AG04450 (cell line): ENCODE data around the gene NPAS1. TPM values are rescaled to one million over a fixed set of nuclear protein-coding genes. Genes with fewer than 3 reads are reported as not detected.

ENCODE experiments used
- CTCF ChIA-PET: fragments of 300-600, 350-600 bp; formaldehyde crosslinking; extraction: SDS; loops from one replicate; lab custom pipeline; 2022; ENCODE audit warnings: antibody characterized with exemption, inconsistent platforms; lab: Charles Lee
- POLR2A ChIA-PET: fragments of 350-600 bp; formaldehyde crosslinking; extraction: SDS; loops from one replicate; lab custom pipeline; 2021; ENCODE audit warnings: antibody characterized with exemption, inconsistent platforms; lab: Yijun Ruan, JAX
- DNase-seq: peaks from one replicate; pipeline ENCODE4 v3.0.0-alpha.2; 2011; ENCODE audit warnings: low read depth, low spot score
- H3K27ac ChIP-seq: one replicate; pipeline ENCODE4 v1.5.1; 2012; ENCODE audit warnings: low read depth, low read length, control low read depth
- H3K27me3 ChIP-seq: one replicate; pipeline ENCODE4 v1.6.0; 2012; ENCODE audit warnings: low read length; ENCODE audit not compliant: control insufficient read depth, insufficient read depth
- H3K4me3 ChIP-seq: 2 replicates; pipeline ENCODE4 v1.5.1; 2011; ENCODE audit warnings: mild to moderate bottlenecking, low read depth, low read length, control low read depth
- H3K9me3 ChIP-seq: 2 replicates; pipeline ENCODE4 v1.5.1; 2012; ENCODE audit warnings: low read length; ENCODE audit not compliant: control insufficient read depth, insufficient read depth
- CTCF ChIP-seq: IDR thresholded peaks from 2 replicates; pipeline ENCODE4 v1.5.1; 2011; ENCODE audit warnings: low read depth, low read length, control low read depth, inconsistent platforms
- polyA plus RNA-seq: library from polyadenylated mRNA; depleted of rRNA; stranded (reverse); fragments of >200 nt; gene quantifications from 2 replicates; pipeline ENCODE4 v1.2.3, GENCODE V29; 2011

The NPAS1 gene
- polyA plus RNA-seq, 1 experiment: 0.30 TPM

- H3K4me3 ChIP-seq: no peak overlapping the region
- H3K27me3 ChIP-seq: no peaks in the 10 kb centered on the region
- H3K9me3 ChIP-seq: no peaks in the 10 kb centered on the region
- peak; percentile 95 for TF ChIP-seq CTCF
- peak; percentile 74 for DNase-seq
- POLR2A ChIA-PET: interaction anchor here (0.6 to 1.9 kb wide), 2 partner anchors 129 to 131 kb away, joined by 4 to 6 read pairs; no protein-coding TSS in a partner anchor
- H3K27ac ChIP-seq: no peak overlapping the region
- CTCF ChIA-PET: interaction anchor here (0.6 to 3.9 kb wide), 44 partner anchors 7 to 241 kb away, joined by 3 to 43 read pairs (median 4); partner anchors contain the start of gene AP2S1
Observed at GRCh38 chr19:46990991-46991676, 28.5 kb upstream of the NPAS1 start.

- Histone ChIP-seq H3K27ac (peak overlapping the region; percentile 2), H3K4me3 (no peak overlapping the region), H3K9me3 (no peaks in the 10 kb centered on the region), H3K27me3 (no peaks in the 10 kb centered on the region)
- ChIA-PET POLR2A (no interaction called here), CTCF (interaction anchor here (0.6 to 3.9 kb wide), 13 partner anchors 12 to 243 kb away, joined by 3 to 43 read pairs (median 18); no protein-coding TSS in a partner anchor)
- no peak for DNase-seq
- TF ChIP-seq CTCF: no peak
Observed at GRCh38 chr19:46992699-46993535, 26.7 kb upstream of the NPAS1 start.

- no peaks in the 10 kb centered on the region for H3K9me3 ChIP-seq
- ChIA-PET CTCF (interaction anchor here (3.9 kb wide), 1 partner anchor 138 kb away, joined by 43 read pairs; no protein-coding TSS in a partner anchor), POLR2A (no interaction called here)
- H3K27ac ChIP-seq: peak overlapping the region; percentile 2
- no peak overlapping the region for H3K4me3 ChIP-seq
- DNase-seq: no peak
- H3K27me3 ChIP-seq: no peaks in the 10 kb centered on the region
- no peak for TF ChIP-seq CTCF
Observed at GRCh38 chr19:46993622-46994021, 26.0 kb upstream of the NPAS1 start.

- CTCF ChIA-PET: interaction anchor here (0.5 to 1.3 kb wide), 2 partner anchors 19 to 167 kb away, joined by 3 to 4 read pairs; no protein-coding TSS in a partner anchor
- no peak for TF ChIP-seq CTCF
Observed at GRCh38 chr19:46994141-46994686, 25.4 kb upstream of the NPAS1 start.

More at GRCh38 chr19:46994141-46994686, 25.4 kb upstream of the NPAS1 start:
- DNase-seq: no peak
- no peak overlapping the region for H3K27ac ChIP-seq
- no peaks in the 10 kb centered on the region for H3K27me3 ChIP-seq
- POLR2A ChIA-PET: no interaction called here
- no peak overlapping the region for H3K4me3 ChIP-seq
- no peaks in the 10 kb centered on the region for H3K9me3 ChIP-seq
